D721Med (cell line): ENCODE measurements around the gene PRR35.

ENCODE experiments used
- DNase-seq: peaks from one replicate; pipeline ENCODE4 v3.0.0; 2011; ENCODE audit warnings: low spot score; ENCODE audit not compliant: insufficient read length
- FAIRE-seq: peaks from 2 replicates; lab custom pipeline; 2011; peaks lifted over from hg19 to GRCh38; lab: Jason Lieb, UNC
- TF ChIP-seq, protein P1 (sequence below): IDR thresholded peaks from 2 replicates; pipeline ENCODE4 v1.5.1; 2012; ENCODE audit warnings: mild to moderate bottlenecking, control low read depth; ENCODE audit not compliant: insufficient read depth; ENCODE audit errors: missing control alignments

Gene PRR35

DNA sequence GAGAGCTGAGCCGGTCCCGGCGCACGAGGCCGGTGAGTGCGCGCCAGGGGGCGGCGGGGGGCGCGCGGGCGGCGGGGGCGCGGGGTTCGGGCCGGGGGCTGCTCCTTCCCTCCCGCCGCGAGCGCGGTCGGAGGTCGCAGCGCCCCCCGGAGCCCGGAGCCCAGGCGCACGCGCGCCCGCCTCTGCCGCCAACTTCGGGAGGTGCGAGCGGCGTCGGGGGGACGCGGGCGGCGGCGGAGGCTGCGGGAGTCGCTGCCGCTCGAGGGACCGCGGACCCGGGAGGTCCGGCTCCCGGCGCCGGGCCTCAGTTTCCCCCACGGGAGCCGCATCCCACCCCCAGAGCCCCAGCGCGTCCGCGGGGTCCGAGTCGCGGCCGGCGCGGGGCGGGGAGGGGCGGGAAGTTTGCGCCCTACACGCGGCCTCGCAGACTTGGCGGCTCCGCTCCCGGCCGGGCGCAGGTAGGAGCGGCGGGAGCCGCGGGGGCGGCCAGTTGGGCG is at the start of gene PRR35:
TSS of gene PRR35 (plus strand) at position 191 of the 497 bp plus-strand sequence. CDS start 2,901 bp downstream, outside the sequence.
- FAIRE-seq (no peak), DNase-seq (no peak)
- TF ChIP-seq, protein P1, sequence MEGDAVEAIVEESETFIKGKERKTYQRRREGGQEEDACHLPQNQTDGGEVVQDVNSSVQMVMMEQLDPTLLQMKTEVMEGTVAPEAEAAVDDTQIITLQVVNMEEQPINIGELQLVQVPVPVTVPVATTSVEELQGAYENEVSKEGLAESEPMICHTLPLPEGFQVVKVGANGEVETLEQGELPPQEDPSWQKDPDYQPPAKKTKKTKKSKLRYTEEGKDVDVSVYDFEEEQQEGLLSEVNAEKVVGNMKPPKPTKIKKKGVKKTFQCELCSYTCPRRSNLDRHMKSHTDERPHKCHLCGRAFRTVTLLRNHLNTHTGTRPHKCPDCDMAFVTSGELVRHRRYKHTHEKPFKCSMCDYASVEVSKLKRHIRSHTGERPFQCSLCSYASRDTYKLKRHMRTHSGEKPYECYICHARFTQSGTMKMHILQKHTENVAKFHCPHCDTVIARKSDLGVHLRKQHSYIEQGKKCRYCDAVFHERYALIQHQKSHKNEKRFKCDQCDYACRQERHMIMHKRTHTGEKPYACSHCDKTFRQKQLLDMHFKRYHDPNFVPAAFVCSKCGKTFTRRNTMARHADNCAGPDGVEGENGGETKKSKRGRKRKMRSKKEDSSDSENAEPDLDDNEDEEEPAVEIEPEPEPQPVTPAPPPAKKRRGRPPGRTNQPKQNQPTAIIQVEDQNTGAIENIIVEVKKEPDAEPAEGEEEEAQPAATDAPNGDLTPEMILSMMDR, result no peak

DNA sequence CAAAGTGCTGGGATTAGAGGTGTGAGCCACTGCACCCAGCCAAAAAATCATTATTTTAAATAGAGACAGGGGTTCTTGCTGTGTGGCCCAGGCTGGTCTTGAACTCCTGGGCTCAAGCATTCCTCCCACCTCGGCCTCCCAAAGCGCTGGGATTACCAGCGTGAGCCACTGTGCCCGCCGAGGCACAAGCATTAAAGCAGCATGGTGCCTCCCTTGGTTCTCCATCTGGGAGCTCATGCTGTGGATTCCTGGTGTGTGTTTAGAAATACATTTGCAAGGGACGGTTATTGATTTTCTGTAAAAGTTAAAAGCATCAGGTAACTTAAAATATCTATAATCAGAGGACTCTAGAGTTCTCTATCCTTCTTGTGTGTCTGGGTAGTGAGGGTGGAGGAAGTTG is 47.4 kb upstream of the PRR35 start:
- DNase-seq, result no peak
- TF ChIP-seq, protein P1, result no peak
- no peak for FAIRE-seq

DNA sequence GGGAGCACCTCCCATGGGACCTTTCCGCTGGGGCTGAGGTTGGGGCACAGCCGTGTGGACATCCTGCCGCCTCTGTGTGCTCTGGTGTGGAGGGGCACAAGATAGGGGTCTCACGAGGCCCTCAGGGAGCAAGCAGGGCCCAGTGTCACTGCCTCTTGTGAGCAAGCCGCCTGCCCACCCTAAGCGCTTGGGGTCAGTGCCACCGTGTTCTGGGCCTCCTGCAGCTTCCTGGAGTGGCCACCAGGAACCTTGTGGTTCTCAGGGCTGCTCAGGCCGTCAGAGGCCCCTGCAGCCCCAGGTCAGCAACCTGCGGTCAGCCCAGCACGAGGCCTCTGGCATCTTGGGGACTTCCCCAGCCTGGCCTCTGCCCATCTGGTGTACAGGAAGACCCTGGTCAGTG is 46.2 kb upstream of the PRR35 start:
- TF ChIP-seq, protein P1, result no peak
- no peak for DNase-seq
- FAIRE-seq, result no peak

DNA sequence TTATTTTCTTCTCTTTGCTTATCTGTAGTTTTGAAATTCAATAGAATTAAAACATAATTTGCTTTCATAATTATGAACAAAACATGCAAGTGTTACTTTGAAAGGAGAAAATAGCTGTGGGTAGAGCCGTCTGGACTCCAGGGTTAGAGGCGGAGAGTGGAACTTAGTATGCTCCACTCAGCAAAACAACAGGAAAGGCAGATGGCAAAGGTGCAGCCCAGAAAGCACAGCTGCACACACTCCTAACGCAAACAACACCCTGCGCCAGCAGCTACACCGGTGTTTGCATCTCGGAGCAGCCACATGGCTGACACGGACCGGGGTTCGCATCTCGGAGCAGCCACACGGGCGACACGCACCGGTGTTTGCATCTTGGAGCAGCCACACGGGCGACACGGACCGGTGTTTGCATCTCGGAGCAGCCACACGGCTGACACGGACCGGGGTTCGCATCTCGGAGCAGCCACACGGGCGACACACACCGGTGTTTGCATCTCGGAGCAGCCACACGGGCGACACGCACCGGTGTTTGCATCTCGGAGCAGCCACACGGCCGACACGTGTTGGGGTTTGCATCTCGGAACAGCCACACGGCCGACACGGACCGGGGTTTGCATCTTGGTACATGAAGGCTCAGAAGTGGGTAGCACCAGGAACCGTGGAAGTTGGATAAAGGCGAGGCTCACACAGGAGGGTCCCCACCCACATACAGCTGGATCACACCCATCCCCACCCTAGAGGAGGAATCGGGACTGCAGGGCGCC is 44.8 kb upstream of the PRR35 start:
- DNase-seq (no peak), FAIRE-seq (no peak)
- TF ChIP-seq, protein P1, result no peak

DNA sequence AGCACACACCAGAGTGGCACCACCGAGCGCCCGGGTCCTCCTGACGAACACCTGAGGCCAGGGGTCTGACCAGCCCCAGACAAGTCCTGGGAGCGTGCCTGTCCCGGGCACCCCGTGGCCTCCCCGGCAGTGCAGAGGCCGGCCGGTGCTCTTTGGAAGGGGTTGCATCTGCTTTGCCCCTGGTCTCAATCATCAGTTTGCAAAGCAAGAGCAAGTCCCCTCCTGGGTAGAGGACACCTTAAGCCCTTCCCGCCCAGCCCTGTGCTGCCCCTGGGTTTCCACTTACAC is 44.3 kb upstream of the PRR35 start:
- TF ChIP-seq, protein P1, result no peak
- no peak for FAIRE-seq
- DNase-seq, result no peak

DNA sequence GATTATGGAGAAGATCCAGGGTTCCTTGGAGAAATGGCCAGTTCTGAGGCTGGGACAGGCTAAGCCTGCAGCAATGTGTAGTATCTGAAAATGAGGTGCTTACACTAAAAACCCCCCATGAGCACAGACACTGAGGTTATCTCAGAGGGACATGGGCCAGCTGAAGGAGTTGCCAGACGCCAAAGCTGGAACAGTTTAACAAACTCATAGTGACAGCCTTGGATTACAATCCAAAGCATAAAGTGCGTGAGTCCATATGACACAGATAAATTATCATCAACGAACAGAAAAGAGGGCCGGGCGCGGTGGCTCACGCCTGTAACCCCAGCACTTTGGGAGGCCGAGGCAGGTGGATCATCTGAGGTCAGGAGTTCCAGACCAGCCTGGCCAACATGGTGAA is 43.9 kb upstream of the PRR35 start:
- TF ChIP-seq, protein P1, result no peak
- DNase-seq (no peak), FAIRE-seq (no peak)

DNA sequence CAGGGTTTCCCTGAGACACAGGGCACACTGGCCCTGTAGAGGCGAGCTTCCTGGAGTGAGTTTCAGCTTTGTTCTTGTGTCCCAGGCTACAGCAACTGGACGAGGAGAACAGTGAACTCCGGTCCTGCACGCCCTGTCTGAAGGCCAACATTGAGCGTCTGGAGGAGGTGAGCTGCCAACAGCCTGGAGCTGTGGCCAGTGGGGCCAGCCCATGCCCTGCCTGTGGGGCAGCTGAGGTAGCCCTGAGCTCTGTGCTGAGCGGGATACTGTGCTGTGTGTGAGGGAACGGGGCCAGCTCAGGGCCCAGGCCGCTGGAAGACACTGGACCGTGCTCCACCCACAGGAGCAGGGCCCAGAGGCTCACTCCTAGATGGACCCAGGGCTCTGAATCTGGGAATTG is 41.3 kb upstream of the PRR35 start:
- FAIRE-seq, result no peak
- no peak for DNase-seq
- TF ChIP-seq, protein P1, result no peak
